SK-N-SH treated with all-trans-retinoic acid at 6 μM for 48 hours (cell line): ENCODE data around the gene S100A14.
"Not testable (repeated sequence)": the region's sequence is repeated elsewhere in the genome, so short reads cannot be mapped to it uniquely, and the experiment has no call there.

Experiments
- ATAC-seq: fragments of 200-7000 bp; cut with Tn5 transposase; 3 replicates; pipeline ENCODE4 v1.9.1; 2020; ENCODE audit warnings: mild to moderate bottlenecking, moderate library complexity
- ARNTL ChIP-seq: fragments of 450-650 bp; formaldehyde crosslinking; IDR thresholded peaks from 2 replicates; pipeline ENCODE4 v1.5.0; 2020; ENCODE audit warnings: low read depth, mild to moderate bottlenecking, moderate library complexity, borderline replicate concordance
- BACH2 ChIP-seq: fragments of 250-450 bp; sonication (Bioruptor Pico); IDR thresholded peaks from 2 replicates; pipeline ENCODE4 v1.9.0; 2021; ENCODE audit warnings: mild to moderate bottlenecking, borderline replicate concordance
- CSDC2 ChIP-seq: fragments of 250-450 bp; sonication (Bioruptor Pico); IDR thresholded peaks from 2 replicates; pipeline ENCODE4 v1.5.0; 2020; ENCODE audit warnings: mild to moderate bottlenecking, moderate library complexity
- ESRRG ChIP-seq: fragments of 250-450 bp; sonication (Bioruptor Pico); IDR thresholded peaks from 2 replicates; pipeline ENCODE4 v1.6.1; 2021; ENCODE audit warnings: mild to moderate bottlenecking
- GLIS3 ChIP-seq: fragments of 250-450 bp; sonication (Bioruptor Pico); IDR thresholded peaks from 2 replicates; pipeline ENCODE4 v1.5.0; 2020; ENCODE audit warnings: mild to moderate bottlenecking, moderate library complexity
- ISL1 ChIP-seq: fragments of 250-450 bp; sonication (Bioruptor Pico); IDR thresholded peaks from 2 replicates; pipeline ENCODE4 v2.1.2; 2022; ENCODE audit warnings: mild to moderate bottlenecking, moderate library complexity
- OSR1 ChIP-seq: fragments of 250-450 bp; sonication (Bioruptor Pico); IDR thresholded peaks from 2 replicates; pipeline ENCODE4 v1.8.0; 2022; ENCODE audit warnings: moderate library complexity, mild to moderate bottlenecking, inconsistent platforms
- PPARA ChIP-seq: fragments of 250-450 bp; sonication (Bioruptor Pico); IDR thresholded peaks from 2 replicates; pipeline ENCODE4 v1.5.0; 2020; ENCODE audit warnings: mild to moderate bottlenecking, borderline replicate concordance
- RARB ChIP-seq: fragments of 250-450 bp; sonication (Bioruptor Pico); IDR thresholded peaks from 2 replicates; pipeline ENCODE4 v1.8.0; 2021; ENCODE audit warnings: mild to moderate bottlenecking, moderate library complexity
- SNAI2 ChIP-seq: fragments of 250-450 bp; sonication (Bioruptor Pico); IDR thresholded peaks from 2 replicates; pipeline ENCODE4 v1.5.0; 2020; ENCODE audit warnings: mild to moderate bottlenecking, moderate library complexity
- TCF4 ChIP-seq: fragments of 250-450 bp; sonication (Bioruptor Pico); IDR thresholded peaks from 2 replicates; pipeline ENCODE4 v1.8.0; 2021; ENCODE audit warnings: mild to moderate bottlenecking, moderate library complexity, borderline replicate concordance
- TOX ChIP-seq: fragments of 250-450 bp; sonication (Bioruptor Pico); IDR thresholded peaks from 2 replicates; pipeline ENCODE4 v1.8.0; 2021; ENCODE audit warnings: mild to moderate bottlenecking, moderate library complexity, borderline replicate concordance
- ZFP3 ChIP-seq: fragments of 250-450 bp; sonication (Bioruptor Pico); IDR thresholded peaks from 2 replicates; pipeline ENCODE4 v1.5.0; 2020; ENCODE audit warnings: mild to moderate bottlenecking, moderate library complexity
- ZFP30 ChIP-seq: fragments of 450-650 bp; formaldehyde crosslinking; IDR thresholded peaks from 2 replicates; pipeline ENCODE4 v1.5.0; 2022; ENCODE audit warnings: mild to moderate bottlenecking, moderate library complexity
- ZNF565 ChIP-seq: fragments of 450-650 bp; formaldehyde crosslinking; conservative IDR thresholded peaks from 2 replicates; pipeline ENCODE4 v1.5.0; 2020; ENCODE audit warnings: low read depth, mild to moderate bottlenecking, moderate library complexity
- ZNF8 ChIP-seq: fragments of 450-650 bp; formaldehyde crosslinking; IDR thresholded peaks from 2 replicates; pipeline ENCODE4 v1.5.0; 2020; ENCODE audit warnings: mild to moderate bottlenecking, moderate library complexity
- TF ChIP-seq, protein P1 (sequence below): fragments of 250-450 bp; sonication (Bioruptor Pico); IDR thresholded peaks from 2 replicates; pipeline ENCODE4 v1.5.1; 2021; ENCODE audit warnings: mild to moderate bottlenecking, moderate library complexity
- TF ChIP-seq, protein P2 (sequence below): fragments of 250-450 bp; sonication (Bioruptor Pico); IDR thresholded peaks from 2 replicates; pipeline ENCODE4 v1.5.1; 2020; ENCODE audit warnings: low read depth, mild to moderate bottlenecking, moderate library complexity
- TF ChIP-seq, protein P3 (sequence below): fragments of 250-450 bp; sonication (Bioruptor Pico); IDR thresholded peaks from 2 replicates; pipeline ENCODE4 v1.5.0; 2020; ENCODE audit warnings: mild to moderate bottlenecking, moderate library complexity
- TF ChIP-seq, protein P4 (sequence below): fragments of 250-450 bp; sonication (Bioruptor Pico); IDR thresholded peaks from 2 replicates; pipeline ENCODE4 v1.8.0; 2021; ENCODE audit warnings: low read depth, mild to moderate bottlenecking, moderate library complexity, borderline replicate concordance

Gene S100A14

DNA sequence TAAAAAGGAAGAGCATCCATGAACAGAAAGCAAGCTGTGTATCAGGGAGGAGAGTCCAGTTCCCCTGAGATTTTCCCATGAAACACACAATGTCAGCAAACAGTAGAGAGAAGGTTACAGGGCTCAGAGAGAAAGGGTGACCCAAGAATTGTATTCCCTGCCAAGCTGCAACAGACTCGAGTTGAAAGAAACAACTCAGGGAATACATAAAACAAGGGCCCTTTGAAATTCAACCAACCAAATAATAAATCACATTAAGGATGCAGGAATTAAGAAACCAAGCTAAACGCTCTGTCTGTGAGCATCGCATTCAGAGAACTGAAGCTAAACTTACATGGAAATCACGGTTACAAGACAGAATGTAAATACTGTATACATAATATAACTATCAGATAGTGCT is 23.4 kb downstream of the S100A14 start:
- TF ChIP-seq, protein P1, sequence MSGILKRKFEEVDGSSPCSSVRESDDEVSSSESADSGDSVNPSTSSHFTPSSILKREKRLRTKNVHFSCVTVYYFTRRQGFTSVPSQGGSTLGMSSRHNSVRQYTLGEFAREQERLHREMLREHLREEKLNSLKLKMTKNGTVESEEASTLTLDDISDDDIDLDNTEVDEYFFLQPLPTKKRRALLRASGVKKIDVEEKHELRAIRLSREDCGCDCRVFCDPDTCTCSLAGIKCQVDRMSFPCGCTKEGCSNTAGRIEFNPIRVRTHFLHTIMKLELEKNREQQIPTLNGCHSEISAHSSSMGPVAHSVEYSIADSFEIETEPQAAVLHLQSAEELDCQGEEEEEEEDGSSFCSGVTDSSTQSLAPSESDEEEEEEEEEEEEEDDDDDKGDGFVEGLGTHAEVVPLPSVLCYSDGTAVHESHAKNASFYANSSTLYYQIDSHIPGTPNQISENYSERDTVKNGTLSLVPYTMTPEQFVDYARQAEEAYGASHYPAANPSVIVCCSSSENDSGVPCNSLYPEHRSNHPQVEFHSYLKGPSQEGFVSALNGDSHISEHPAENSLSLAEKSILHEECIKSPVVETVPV, result no peak

DNA sequence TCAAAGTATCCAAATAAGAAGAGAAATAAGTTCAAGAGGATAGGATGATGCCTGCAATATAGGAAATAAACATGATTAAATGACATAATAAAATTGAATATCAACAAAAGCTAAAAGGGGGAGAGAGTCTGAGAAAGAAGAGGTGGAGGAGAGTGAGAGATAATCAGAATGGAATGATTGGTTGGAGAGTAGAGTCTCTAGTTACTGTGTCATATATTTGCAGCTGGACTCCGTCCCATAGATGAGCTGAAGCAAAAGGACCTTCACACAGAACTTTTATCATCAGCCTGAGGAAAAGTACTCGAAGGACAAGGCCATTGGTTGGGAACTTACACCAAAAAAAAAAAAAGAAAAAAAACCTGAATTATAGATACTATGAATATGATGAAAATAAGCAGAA is 27.6 kb downstream of the S100A14 start:
- TF ChIP-seq TOX (CRISPR knock-in tag), result no peak
- no peak for TF ChIP-seq ESRRG
- no peak for TF ChIP-seq ISL1 (CRISPR knock-in tag)
- no peak for TF ChIP-seq SNAI2 (CRISPR knock-in tag)
- TF ChIP-seq, protein P2, sequence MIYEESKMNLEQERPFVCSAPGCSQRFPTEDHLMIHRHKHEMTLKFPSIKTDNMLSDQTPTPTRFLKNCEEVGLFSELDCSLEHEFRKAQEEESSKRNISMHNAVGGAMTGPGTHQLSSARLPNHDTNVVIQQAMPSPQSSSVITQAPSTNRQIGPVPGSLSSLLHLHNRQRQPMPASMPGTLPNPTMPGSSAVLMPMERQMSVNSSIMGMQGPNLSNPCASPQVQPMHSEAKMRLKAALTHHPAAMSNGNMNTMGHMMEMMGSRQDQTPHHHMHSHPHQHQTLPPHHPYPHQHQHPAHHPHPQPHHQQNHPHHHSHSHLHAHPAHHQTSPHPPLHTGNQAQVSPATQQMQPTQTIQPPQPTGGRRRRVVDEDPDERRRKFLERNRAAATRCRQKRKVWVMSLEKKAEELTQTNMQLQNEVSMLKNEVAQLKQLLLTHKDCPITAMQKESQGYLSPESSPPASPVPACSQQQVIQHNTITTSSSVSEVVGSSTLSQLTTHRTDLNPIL (CRISPR knock-in tag), result no peak
- no peak for TF ChIP-seq ZFP30 (CRISPR knock-in tag)
- TF ChIP-seq ZFP3 (CRISPR knock-in tag), result no peak
- TF ChIP-seq BACH2 (CRISPR knock-in tag), result no peak
- no peak for TF ChIP-seq CSDC2 (CRISPR knock-in tag)
- TF ChIP-seq GLIS3, result no peak
- TF ChIP-seq, protein P1, result no peak
- no peak for TF ChIP-seq ZNF565 (CRISPR knock-in tag)
- TF ChIP-seq PPARA (CRISPR knock-in tag), result no peak
- TF ChIP-seq OSR1 (CRISPR knock-in tag), result no peak
- TF ChIP-seq, protein P3, sequence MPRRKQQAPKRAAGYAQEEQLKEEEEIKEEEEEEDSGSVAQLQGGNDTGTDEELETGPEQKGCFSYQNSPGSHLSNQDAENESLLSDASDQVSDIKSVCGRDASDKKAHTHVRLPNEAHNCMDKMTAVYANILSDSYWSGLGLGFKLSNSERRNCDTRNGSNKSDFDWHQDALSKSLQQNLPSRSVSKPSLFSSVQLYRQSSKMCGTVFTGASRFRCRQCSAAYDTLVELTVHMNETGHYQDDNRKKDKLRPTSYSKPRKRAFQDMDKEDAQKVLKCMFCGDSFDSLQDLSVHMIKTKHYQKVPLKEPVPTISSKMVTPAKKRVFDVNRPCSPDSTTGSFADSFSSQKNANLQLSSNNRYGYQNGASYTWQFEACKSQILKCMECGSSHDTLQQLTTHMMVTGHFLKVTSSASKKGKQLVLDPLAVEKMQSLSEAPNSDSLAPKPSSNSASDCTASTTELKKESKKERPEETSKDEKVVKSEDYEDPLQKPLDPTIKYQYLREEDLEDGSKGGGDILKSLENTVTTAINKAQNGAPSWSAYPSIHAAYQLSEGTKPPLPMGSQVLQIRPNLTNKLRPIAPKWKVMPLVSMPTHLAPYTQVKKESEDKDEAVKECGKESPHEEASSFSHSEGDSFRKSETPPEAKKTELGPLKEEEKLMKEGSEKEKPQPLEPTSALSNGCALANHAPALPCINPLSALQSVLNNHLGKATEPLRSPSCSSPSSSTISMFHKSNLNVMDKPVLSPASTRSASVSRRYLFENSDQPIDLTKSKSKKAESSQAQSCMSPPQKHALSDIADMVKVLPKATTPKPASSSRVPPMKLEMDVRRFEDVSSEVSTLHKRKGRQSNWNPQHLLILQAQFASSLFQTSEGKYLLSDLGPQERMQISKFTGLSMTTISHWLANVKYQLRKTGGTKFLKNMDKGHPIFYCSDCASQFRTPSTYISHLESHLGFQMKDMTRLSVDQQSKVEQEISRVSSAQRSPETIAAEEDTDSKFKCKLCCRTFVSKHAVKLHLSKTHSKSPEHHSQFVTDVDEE (CRISPR knock-in tag), result no peak
- no peak for TF ChIP-seq ZNF8 (CRISPR knock-in tag)
- no peak for TF ChIP-seq RARB
- TF ChIP-seq, protein P4, sequence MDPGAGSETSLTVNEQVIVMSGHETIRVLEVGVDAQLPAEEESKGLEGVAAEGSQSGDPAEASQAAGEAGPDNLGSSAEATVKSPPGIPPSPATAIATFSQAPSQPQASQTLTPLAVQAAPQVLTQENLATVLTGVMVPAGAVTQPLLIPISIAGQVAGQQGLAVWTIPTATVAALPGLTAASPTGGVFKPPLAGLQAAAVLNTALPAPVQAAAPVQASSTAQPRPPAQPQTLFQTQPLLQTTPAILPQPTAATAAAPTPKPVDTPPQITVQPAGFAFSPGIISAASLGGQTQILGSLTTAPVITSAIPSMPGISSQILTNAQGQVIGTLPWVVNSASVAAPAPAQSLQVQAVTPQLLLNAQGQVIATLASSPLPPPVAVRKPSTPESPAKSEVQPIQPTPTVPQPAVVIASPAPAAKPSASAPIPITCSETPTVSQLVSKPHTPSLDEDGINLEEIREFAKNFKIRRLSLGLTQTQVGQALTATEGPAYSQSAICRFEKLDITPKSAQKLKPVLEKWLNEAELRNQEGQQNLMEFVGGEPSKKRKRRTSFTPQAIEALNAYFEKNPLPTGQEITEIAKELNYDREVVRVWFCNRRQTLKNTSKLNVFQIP (CRISPR knock-in tag), result no peak
- ATAC-seq, result no peak

More for the DNA sequence above, 23.4 kb downstream of the S100A14 start:
- no peak for ATAC-seq

DNA sequence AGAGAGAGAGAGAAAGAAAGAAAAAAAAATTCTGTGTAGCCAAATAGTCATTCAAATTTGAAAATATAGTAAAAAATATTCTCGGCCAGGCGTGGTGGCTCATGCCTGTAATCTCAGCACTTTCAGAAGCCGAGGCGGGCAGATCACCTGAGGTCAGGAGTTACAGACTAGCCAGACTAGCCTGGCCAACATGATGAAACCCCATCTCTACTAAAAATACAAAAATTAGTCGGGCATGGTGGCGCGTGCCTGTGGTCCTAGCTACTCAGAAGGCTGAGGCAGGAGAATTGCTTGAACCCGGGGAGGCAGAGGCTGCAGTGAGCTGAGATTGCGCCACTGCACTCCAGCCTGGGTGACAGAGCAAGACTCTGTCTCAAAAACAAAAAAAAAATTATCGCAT is 28.1 kb downstream of the S100A14 start:
- ATAC-seq, result not testable (repeated sequence)

DNA sequence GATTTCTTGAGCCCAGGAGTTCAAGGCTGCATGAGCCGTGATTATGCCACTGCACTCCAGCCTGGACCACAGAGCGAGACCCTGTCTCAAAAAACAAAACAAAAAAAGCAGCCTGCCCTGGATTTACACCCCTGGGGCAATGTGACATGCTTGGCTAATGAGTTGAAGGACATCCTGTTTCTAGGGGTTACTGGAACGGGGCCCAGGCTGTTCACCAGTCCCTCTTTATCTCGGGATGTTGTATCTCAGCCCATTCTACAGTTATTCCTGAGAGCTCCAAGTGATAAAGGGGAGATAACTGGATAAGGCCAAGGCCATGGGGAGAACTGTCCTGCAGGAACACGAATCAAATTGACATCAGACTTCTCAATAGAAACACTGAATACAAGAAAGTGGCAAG is 28.8 kb downstream of the S100A14 start:
- ATAC-seq, result no peak
- TF ChIP-seq ARNTL (CRISPR knock-in tag), result no peak
- no peak for TF ChIP-seq SNAI2 (CRISPR knock-in tag)
- TF ChIP-seq, protein P1, result no peak
- no peak for TF ChIP-seq BACH2 (CRISPR knock-in tag)
- TF ChIP-seq RARB, result no peak
- no peak for TF ChIP-seq CSDC2 (CRISPR knock-in tag)
- TF ChIP-seq ESRRG, result no peak
- TF ChIP-seq TOX (CRISPR knock-in tag), result no peak
- no peak for TF ChIP-seq GLIS3
- no peak for TF ChIP-seq TCF4 (CRISPR knock-in tag)
- TF ChIP-seq, protein P4 (CRISPR knock-in tag), result no peak
- TF ChIP-seq PPARA (CRISPR knock-in tag), result no peak
- TF ChIP-seq, protein P2 (CRISPR knock-in tag), result no peak
